Osteocyte (in vitro differentiated cells): ENCODE measurements around the gene CCDC187. TPM values are rescaled to one million over a fixed set of nuclear protein-coding genes. Genes with fewer than 3 reads are reported as not detected.

Source experiments
- DNase-seq: peaks from one replicate; pipeline ENCODE4 v3.0.0; 2021; ENCODE audit warnings: mixed read lengths; ENCODE audit not compliant: unreplicated experiment; ENCODE audit errors: extremely low spot score
- H3K27ac Mint-ChIP-seq: one replicate; pipeline ENCODE4 v1.8.0; 2021; ENCODE audit warnings: mild to moderate bottlenecking, mixed read lengths; ENCODE audit not compliant: unreplicated experiment
- H3K27me3 Mint-ChIP-seq: one replicate; pipeline ENCODE4 v1.8.0; 2021; ENCODE audit warnings: mixed read lengths; ENCODE audit not compliant: unreplicated experiment
- H3K36me3 Mint-ChIP-seq: one replicate; pipeline ENCODE4 v1.8.0; 2021; ENCODE audit warnings: mixed read lengths; ENCODE audit not compliant: unreplicated experiment
- H3K4me1 Mint-ChIP-seq: one replicate; pipeline ENCODE4 v1.8.0; 2021; ENCODE audit warnings: mixed read lengths; ENCODE audit not compliant: unreplicated experiment
- H3K4me3 Mint-ChIP-seq: one replicate; pipeline ENCODE4 v1.8.0; 2021; ENCODE audit warnings: mild to moderate bottlenecking, moderate library complexity, mixed read lengths; ENCODE audit not compliant: unreplicated experiment
- H3K9me3 Mint-ChIP-seq: one replicate; pipeline ENCODE4 v1.8.0; 2021; ENCODE audit warnings: mixed read lengths; ENCODE audit not compliant: unreplicated experiment
- CTCF ChIP-seq: fragments of 200-600 bp; sonication (generic); IDR thresholded peaks from 2 replicates; pipeline ENCODE4 v1.5.0; 2021; ENCODE audit warnings: antibody characterized with exemption, mild to moderate bottlenecking, moderate library complexity
- total RNA-seq: library from RNA; stranded (reverse); gene quantifications from 2 replicates; pipeline ENCODE4 v1.2.1, GENCODE V29; 2021

CCDC187 gene
- total RNA-seq, 1 donor from 2014 or later = not detected

GRCh38 chr9:136208675-136209074 is 95.2 kb downstream of the CCDC187 start:
- no peaks in the 10 kb centered on the region for H3K4me1 Mint-ChIP-seq

GRCh38 chr9:136207616-136208015 is 96.3 kb downstream of the CCDC187 start:
- TF ChIP-seq CTCF = no peak
- H3K27ac Mint-ChIP-seq = no peak overlapping the region
- H3K4me3 Mint-ChIP-seq = no peak overlapping the region
- DNase-seq = no peak
- no peaks in the 10 kb centered on the region for H3K27me3 Mint-ChIP-seq
- H3K36me3 Mint-ChIP-seq = peaks cover 8% of the 10 kb centered on the region
- H3K9me3 Mint-ChIP-seq = no peaks in the 10 kb centered on the region
- no peaks in the 10 kb centered on the region for H3K4me1 Mint-ChIP-seq

More at GRCh38 chr9:136208675-136209074, 95.2 kb downstream of the CCDC187 start:
- no peaks in the 10 kb centered on the region for H3K27me3 Mint-ChIP-seq
- peaks cover 13% of the 10 kb centered on the region for H3K36me3 Mint-ChIP-seq
- TF ChIP-seq CTCF = no peak
- H3K27ac Mint-ChIP-seq = no peak overlapping the region
- no peak overlapping the region for H3K4me3 Mint-ChIP-seq
- no peak for DNase-seq
- no peaks in the 10 kb centered on the region for H3K9me3 Mint-ChIP-seq

- no peak for TF ChIP-seq CTCF
- H3K4me1 Mint-ChIP-seq = no peaks in the 10 kb centered on the region
- peaks cover 8% of the 10 kb centered on the region for H3K36me3 Mint-ChIP-seq
- no peaks in the 10 kb centered on the region for H3K27me3 Mint-ChIP-seq
- no peak for DNase-seq
- no peak overlapping the region for H3K27ac Mint-ChIP-seq
- no peaks in the 10 kb centered on the region for H3K9me3 Mint-ChIP-seq
- no peak overlapping the region for H3K4me3 Mint-ChIP-seq
Measured at GRCh38 chr9:136206602-136207275, 97.2 kb downstream of the CCDC187 start.

GRCh38 chr9:136205707-136205992 is 98.2 kb downstream of the CCDC187 start:
- H3K27me3 Mint-ChIP-seq = peaks cover 8% of the 10 kb centered on the region
- H3K4me3 Mint-ChIP-seq = no peak overlapping the region
- peaks cover 8% of the 10 kb centered on the region for H3K36me3 Mint-ChIP-seq
- no peaks in the 10 kb centered on the region for H3K4me1 Mint-ChIP-seq
- no peak for DNase-seq
- no peak overlapping the region for H3K27ac Mint-ChIP-seq
- H3K9me3 Mint-ChIP-seq = no peaks in the 10 kb centered on the region
- no peak for TF ChIP-seq CTCF

- H3K36me3 Mint-ChIP-seq = peaks cover 8% of the 10 kb centered on the region
- TF ChIP-seq CTCF = no peak
- no peak within 1 kb of the TSS for H3K27ac Mint-ChIP-seq
- peaks cover 13% of the 10 kb centered on the region for H3K27me3 Mint-ChIP-seq
- H3K4me3 Mint-ChIP-seq = no peak within 1 kb of the TSS
- no peaks in the 10 kb centered on the region for H3K4me1 Mint-ChIP-seq
- H3K9me3 Mint-ChIP-seq = no peaks in the 10 kb centered on the region
- no peak for DNase-seq
Measured at GRCh38 chr9:136204838-136205706, 98.8 kb downstream of the CCDC187 start, which contains the start of gene LHX3. Gene LHX3 (minus strand): TSS chr9:136205128. CDS start chr9:136205012, 116 bp downstream.
